Testis (tissue), 3 donors: ENCODE results near the gene ZNF283. TPM values are rescaled to one million over a fixed set of nuclear protein-coding genes. Genes with fewer than 3 reads are reported as not detected.

ENCODE experiments used
- DNase-seq: peaks from one replicate; pipeline ENCODE4 v3.0.0-alpha.2; 2019
- H3K27ac ChIP-seq, 2 donors: fragments of 200-600 bp; sonication (generic); one replicate each; pipeline ENCODE4 v1.5.1; 2019
- H3K27me3 ChIP-seq: fragments of 200-600 bp; sonication (generic); one replicate; pipeline ENCODE4 v1.5.1; 2019
- H3K36me3 ChIP-seq: fragments of 200-600 bp; sonication (generic); one replicate; pipeline ENCODE4 v1.5.1; 2017; ENCODE audit warnings: low read depth; ENCODE audit errors: missing control alignments
- H3K4me1 ChIP-seq: fragments of 200-600 bp; sonication (generic); one replicate; pipeline ENCODE4 v1.5.1; 2019
- H3K4me3 ChIP-seq, 2 donors: fragments of 200-600 bp; sonication (generic); one replicate each; pipeline ENCODE4 v1.5.1; 2017 to 2019
- H3K9me3 ChIP-seq: fragments of 200-600 bp; sonication (generic); one replicate; pipeline ENCODE4 v1.5.1; 2017
- POLR2A ChIP-seq: fragments of 450-650 bp; IDR thresholded peaks from one replicate; pipeline ENCODE4 v1.6.1; 2017; ENCODE audit warnings: antibody characterized with exemption, mild to moderate bottlenecking, moderate library complexity
- WGBS, 2 donors: methylation state at CpG; one replicate each; pipeline ENCODE4 v1.1.5; 2018; 5-methylcytosine and 5-hydroxymethylcytosine counted together
- intact Hi-C: fragments of 100-400 bp; cut with DNase I; formaldehyde crosslinking; loops from one replicate; pipeline ENCODE4 v1.15.1; 2023; ENCODE audit warnings: low total_unique reads
- polyA plus RNA-seq: library from polyadenylated mRNA; stranded (reverse); fragments of 350-450 nt; fragmentation: Illumina TruSeq; extraction: RNeasy Lipid Tissue Mini Kit (QIAGEN cat#74804); gene quantifications from one replicate; pipeline ENCODE4 v1.2.3, GENCODE V29; 2014; ENCODE audit warnings: low read depth, low replicate concordance; ENCODE audit not compliant: insufficient read depth
- total RNA-seq, 2 donors: library from RNA; depleted of rRNA; stranded (reverse); fragments of >200 nt; gene quantifications; one replicate each; pipeline ENCODE4 v1.2.3, GENCODE V29; 2016
- TF ChIP-seq, protein P1 (sequence below), 3 experiments: fragments of 450-650 bp in 2 of 3; fragments of 200-600 bp in 1 of 3; sonication (generic) in 1 of 3; IDR thresholded peaks; one replicate each; pipeline ENCODE4 v1.5.1; 2016 to 2019; ENCODE audit warnings: antibody characterized with exemption in 3 of 3, mild to moderate bottlenecking in 2 of 3, moderate library complexity in 1 of 3

ZNF283 gene
- total and polyA plus RNA-seq, 3 donors from 2014 or later, result 2.9 to 10.7 (median 6.9) TPM

DNA sequence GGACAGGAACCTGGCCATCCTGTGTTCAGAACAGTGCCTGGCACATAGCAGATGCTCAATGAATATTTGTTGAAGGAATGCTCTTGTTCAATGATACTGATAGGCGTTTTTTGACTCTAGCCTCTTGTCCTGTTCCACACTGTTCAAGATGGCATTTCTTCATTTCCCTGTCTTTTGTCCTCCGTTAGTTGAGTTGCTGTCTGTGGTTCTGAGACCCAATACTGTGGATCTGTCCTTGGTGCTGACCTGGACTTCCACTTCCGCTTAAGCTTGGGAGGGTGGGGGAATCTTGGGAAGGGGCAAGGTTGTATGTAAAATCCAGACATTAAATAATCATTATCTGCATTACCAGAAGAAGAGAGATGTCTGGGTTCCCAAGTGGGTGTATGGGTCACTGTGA, 38.1 kb upstream of the ZNF283 start:
- peak; percentile 23 for DNase-seq
- Histone ChIP-seq H3K9me3 (no peaks in the 10 kb centered on the region), H3K27ac (no peak overlapping the region), H3K4me1 (no peaks in the 10 kb centered on the region), H3K27me3 (no peaks in the 10 kb centered on the region), H3K36me3 (no peaks in the 10 kb centered on the region), H3K4me3 (no peak overlapping the region)
- TF ChIP-seq POLR2A, result no peak
- TF ChIP-seq, protein P1, sequence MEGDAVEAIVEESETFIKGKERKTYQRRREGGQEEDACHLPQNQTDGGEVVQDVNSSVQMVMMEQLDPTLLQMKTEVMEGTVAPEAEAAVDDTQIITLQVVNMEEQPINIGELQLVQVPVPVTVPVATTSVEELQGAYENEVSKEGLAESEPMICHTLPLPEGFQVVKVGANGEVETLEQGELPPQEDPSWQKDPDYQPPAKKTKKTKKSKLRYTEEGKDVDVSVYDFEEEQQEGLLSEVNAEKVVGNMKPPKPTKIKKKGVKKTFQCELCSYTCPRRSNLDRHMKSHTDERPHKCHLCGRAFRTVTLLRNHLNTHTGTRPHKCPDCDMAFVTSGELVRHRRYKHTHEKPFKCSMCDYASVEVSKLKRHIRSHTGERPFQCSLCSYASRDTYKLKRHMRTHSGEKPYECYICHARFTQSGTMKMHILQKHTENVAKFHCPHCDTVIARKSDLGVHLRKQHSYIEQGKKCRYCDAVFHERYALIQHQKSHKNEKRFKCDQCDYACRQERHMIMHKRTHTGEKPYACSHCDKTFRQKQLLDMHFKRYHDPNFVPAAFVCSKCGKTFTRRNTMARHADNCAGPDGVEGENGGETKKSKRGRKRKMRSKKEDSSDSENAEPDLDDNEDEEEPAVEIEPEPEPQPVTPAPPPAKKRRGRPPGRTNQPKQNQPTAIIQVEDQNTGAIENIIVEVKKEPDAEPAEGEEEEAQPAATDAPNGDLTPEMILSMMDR (IDR thresholded peaks at IDR 0.05), result no peak
- intact Hi-C loops, result no loop called here
- 11 to 13% methylated on average over 3 of the region's 3 CpGs for WGBS, 2 donors

DNA sequence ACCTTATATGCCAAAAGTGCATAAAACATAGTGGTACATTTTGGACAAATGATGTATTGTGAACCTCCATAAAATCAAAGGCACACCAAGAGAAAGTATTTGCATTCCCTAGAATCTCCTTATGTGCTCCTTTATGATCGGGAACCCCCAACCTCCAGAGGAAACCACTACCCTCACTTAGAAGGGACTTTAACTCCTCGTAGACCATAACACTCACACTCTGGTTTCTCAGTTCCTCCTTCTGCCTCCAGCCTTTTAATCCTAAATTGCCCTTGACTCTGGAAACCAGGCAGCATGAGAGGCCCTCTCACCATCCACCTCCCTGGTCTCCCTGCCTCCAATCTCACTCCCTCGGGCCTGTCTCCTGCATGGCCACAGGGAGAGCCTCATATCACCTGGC, 36.5 kb upstream of the ZNF283 start:
- Histone ChIP-seq H3K27ac (no peak overlapping the region), H3K4me1 (no peaks in the 10 kb centered on the region), H3K9me3 (no peaks in the 10 kb centered on the region), H3K27me3 (no peaks in the 10 kb centered on the region), H3K4me3 (no peak overlapping the region), H3K36me3 (no peaks in the 10 kb centered on the region)
- TF ChIP-seq POLR2A, result no peak
- TF ChIP-seq, protein P1 (IDR thresholded peaks at IDR 0.05), result no peak
- no peak for DNase-seq
- 33 to 51% methylated on average over 3 of the region's 3 CpGs for WGBS, 2 donors
- intact Hi-C loops, result no loop called here

DNA sequence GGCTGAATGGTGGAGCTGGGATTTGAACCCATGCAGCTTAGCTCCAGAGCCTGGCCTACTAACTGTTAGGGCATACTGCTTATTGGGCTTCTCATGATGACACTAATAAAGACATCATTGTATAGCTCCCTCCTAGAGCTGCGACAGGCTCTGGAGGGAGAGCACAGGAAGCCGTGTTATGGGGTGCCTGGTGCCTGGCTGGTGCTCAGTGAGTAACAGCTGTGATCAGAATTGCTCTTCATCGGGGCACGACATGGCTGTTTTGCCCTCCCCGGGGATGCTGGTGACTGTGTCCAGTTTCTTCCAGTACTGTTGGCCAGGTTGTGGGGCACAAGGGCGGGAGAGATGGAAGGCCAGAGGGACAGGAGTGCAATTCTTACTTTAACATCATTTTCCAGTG, 30.0 kb upstream of the ZNF283 start:
- no peak overlapping the region for H3K4me3 ChIP-seq
- WGBS, 2 donors, result 45 to 73% methylated on average over 6 of the region's 6 CpGs
- H3K4me1 ChIP-seq, result peaks cover 4% of the 10 kb centered on the region
- no peaks in the 10 kb centered on the region for H3K36me3 ChIP-seq
- TF ChIP-seq POLR2A, result no peak
- TF ChIP-seq, protein P1 (IDR thresholded peaks at IDR 0.05), result no peak
- no peaks in the 10 kb centered on the region for H3K27me3 ChIP-seq
- H3K27ac ChIP-seq, result no peak overlapping the region
- DNase-seq, result no peak
- no peaks in the 10 kb centered on the region for H3K9me3 ChIP-seq
- intact Hi-C loops, result no loop called here

DNA sequence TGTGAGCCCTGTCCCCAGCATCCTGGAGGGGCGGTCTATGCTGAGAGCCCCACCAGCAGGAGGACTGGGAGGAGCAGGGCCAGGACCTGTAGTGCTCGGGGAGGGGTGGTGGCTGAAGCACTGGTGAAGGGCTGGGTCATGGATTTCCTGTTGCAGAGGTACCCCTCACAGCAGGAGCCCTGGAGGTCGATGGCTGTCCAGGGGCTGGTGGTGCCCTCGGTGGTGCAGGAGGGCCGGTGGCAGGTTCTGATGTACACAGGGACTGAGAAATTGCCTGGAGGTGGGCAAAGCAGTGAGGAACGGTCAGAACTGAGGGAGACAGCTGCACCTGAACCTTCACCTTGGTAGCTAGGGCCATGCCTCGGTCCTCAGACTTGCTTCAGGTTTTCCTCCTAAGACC, 29.6 kb upstream of the ZNF283 start:
- Histone ChIP-seq H3K4me3 (no peak overlapping the region), H3K27ac (no peak overlapping the region), H3K27me3 (no peaks in the 10 kb centered on the region), H3K4me1 (peaks cover 4% of the 10 kb centered on the region), H3K9me3 (no peaks in the 10 kb centered on the region), H3K36me3 (no peaks in the 10 kb centered on the region)
- TF ChIP-seq, protein P1 (IDR thresholded peaks at IDR 0.05), result no peak
- no peak for TF ChIP-seq POLR2A
- WGBS, 2 donors, result 82 to 85% methylated on average over 7 of the region's 7 CpGs
- no peak for DNase-seq
- intact Hi-C loops, result no loop called here

DNA sequence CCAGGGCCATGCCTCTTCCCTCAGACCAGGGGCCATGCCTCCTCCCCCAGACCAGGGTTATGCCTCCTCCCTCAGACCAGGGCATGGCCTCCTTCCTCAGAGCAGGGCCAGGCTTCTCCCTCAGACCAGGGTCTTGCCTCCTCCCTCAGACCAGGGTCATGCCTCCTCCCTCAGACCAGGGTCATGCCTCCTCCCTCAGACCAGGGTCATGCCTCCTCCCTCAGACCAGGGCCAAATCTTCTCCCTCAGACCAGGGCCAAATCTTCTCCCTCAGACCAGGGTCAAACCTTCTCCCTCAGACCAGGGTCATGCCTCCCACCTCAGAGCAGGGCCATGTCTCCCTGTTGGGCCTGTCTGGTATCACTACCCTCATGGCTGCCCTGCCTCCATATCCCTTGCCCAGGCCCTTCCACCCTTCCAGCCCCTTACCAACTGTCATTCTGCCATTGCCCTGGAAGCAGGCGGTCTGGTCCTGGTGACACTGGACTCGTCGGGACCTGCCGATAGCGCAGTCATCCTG, 29.0 kb upstream of the ZNF283 start:
- Histone ChIP-seq H3K27ac (no peak overlapping the region), H3K4me1 (peaks cover 4% of the 10 kb centered on the region), H3K36me3 (no peaks in the 10 kb centered on the region), H3K27me3 (no peaks in the 10 kb centered on the region), H3K9me3 (no peaks in the 10 kb centered on the region), H3K4me3 (peak overlapping the region; percentile 2 to 55)
- TF ChIP-seq, protein P1 (IDR thresholded peaks at IDR 0.05), result no peak
- no peak for TF ChIP-seq POLR2A
- WGBS, 2 donors, result 43% methylated on average over 5 of the region's 5 CpGs; no CpG with 5 or more reads in 1 of the 2 donors
- DNase-seq, result no peak
- intact Hi-C loops, result no loop called here
